ENCODE data around the gene TBC1D17.

DNA sequence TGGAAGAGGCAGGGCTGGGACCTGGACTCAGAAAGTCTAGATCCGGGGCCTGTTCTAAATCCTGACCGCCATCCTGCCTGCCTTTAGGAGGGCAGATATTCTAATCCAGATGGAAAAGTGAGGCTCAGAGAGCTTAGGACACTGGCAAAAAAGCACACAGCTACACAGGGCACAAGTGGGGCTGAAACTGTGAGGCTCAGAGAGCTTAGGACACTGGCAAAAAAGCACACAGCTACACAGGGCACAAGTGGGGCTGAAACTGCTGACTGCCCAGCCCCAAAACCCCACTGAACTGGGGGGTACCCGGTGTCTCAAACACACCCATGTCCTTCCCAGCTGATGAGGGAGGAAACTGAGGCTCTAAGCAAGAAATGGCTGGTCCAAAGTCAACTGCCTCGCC, 2.3 kb upstream of the TBC1D17 start:
- TF ChIP-seq, protein P1, sequence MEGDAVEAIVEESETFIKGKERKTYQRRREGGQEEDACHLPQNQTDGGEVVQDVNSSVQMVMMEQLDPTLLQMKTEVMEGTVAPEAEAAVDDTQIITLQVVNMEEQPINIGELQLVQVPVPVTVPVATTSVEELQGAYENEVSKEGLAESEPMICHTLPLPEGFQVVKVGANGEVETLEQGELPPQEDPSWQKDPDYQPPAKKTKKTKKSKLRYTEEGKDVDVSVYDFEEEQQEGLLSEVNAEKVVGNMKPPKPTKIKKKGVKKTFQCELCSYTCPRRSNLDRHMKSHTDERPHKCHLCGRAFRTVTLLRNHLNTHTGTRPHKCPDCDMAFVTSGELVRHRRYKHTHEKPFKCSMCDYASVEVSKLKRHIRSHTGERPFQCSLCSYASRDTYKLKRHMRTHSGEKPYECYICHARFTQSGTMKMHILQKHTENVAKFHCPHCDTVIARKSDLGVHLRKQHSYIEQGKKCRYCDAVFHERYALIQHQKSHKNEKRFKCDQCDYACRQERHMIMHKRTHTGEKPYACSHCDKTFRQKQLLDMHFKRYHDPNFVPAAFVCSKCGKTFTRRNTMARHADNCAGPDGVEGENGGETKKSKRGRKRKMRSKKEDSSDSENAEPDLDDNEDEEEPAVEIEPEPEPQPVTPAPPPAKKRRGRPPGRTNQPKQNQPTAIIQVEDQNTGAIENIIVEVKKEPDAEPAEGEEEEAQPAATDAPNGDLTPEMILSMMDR (IDR thresholded peaks at IDR 0.05): no peak
- TF ChIP-seq POLR2A (IDR thresholded peaks at IDR 0.05): no peak

Measured in adrenal gland (tissue), 5 donors.